Right cardiac atrium (tissue), 5 donors: ENCODE results near the gene PKP2. TPM values are rescaled to one million over a fixed set of nuclear protein-coding genes. Genes with fewer than 3 reads are reported as not detected.

Experiments
- ATAC-seq, 2 donors: fragments of 200-7000 bp; cut with Tn5 transposase; one replicate each; pipeline versions ENCODE4 v1.8.0 to v1.9.1; 2020; ENCODE audit warnings: moderate library complexity in 2 of 2, mild to moderate bottlenecking in 1 of 2
- DNase-seq, 3 donors: peaks; one replicate each; pipeline ENCODE4 v3.0.0-alpha.2; 2020
- H3K27ac ChIP-seq: one replicate; pipeline ENCODE4 v1.5.1; 2013; ENCODE audit warnings: mild to moderate bottlenecking, low read length, control low read depth, moderate library complexity
- H3K27me3 ChIP-seq: one replicate; pipeline ENCODE4 v1.6.1; 2013; ENCODE audit not compliant: control insufficient read depth, insufficient read depth
- H3K4me1 ChIP-seq: one replicate; pipeline ENCODE4 v1.6.1; 2013; ENCODE audit warnings: low read length; ENCODE audit not compliant: control insufficient read depth, insufficient read depth
- H3K4me3 ChIP-seq: one replicate; pipeline ENCODE4 v1.5.1; 2013; ENCODE audit warnings: low read length, control low read depth
- H3K9me3 ChIP-seq: one replicate; pipeline ENCODE4 v1.6.1; 2013; ENCODE audit warnings: low read length; ENCODE audit not compliant: control insufficient read depth
- WGBS: extraction: QIAGEN DNeasy Blood & Tissue Kit; methylation state at CpG from one replicate; pipeline ENCODE4 v1.1.7; 2013; 5-methylcytosine and 5-hydroxymethylcytosine counted together
- intact Hi-C, 4 donors: fragments of 100-400 bp; cut with DNase I; formaldehyde crosslinking; loops; one replicate each; pipeline versions ENCODE4 v1.11.0 to v1.14.0; 2022 to 2023
- long read RNA-seq, 4 donors: library from polyadenylated mRNA; unstranded; transcript quantifications; one replicate each; pipeline ENCODE4 v2.0.0, GENCODE V29; 2020 to 2021
- polyA plus RNA-seq: library from polyadenylated mRNA; stranded (reverse); fragments of 200-250 nt; gene quantifications from one replicate; pipeline ENCODE4 v1.2.3, GENCODE V29; 2013
- total RNA-seq, 4 donors: library from RNA; stranded (reverse); fragmentation: NEBNext Ultra II Directional; extraction: Animal tissue kit (Norgen Biotek cat#: 25700); gene quantifications; one replicate each; pipeline ENCODE4 v1.2.1, GENCODE V29; 2021
- donor health status: healthy with polysubstance abuse.
- donor health status: DM: no; HTN: yes; CAD: no.
- donor health status: DM: no; HTN: no; CAD: no.
- donor health status: DM: no; HTN: yes; CAD: no; lungs with severe emphysema.
- donor health status: DM: yes; HTN: yes; CAD: no.

The PKP2 gene
- total RNA-seq (100 to 1,000 TPM; 147 to 374 (median 229) TPM), polyA plus RNA-seq (84.6 TPM)
- long read RNA-seq, donor 1, full-length matches to known transcripts: 378 of 540 reads
- long read RNA-seq, donor 1, partial matches to known transcripts: 130 of 540 reads
- long read RNA-seq, donor 1, other reads (novel, unspliced or antisense): 32 of 540 reads
- long read RNA-seq, donor 2, full-length matches to known transcripts: 209 of 310 reads
- long read RNA-seq, donor 2, partial matches to known transcripts: 80 of 310 reads
- long read RNA-seq, donor 2, other reads (novel, unspliced or antisense): 21 of 310 reads
- long read RNA-seq, donor 3, full-length matches to known transcripts: 696 of 888 reads
- long read RNA-seq, donor 3, partial matches to known transcripts: 143 of 888 reads
- long read RNA-seq, donor 3, other reads (novel, unspliced or antisense): 49 of 888 reads
- long read RNA-seq, donor 4, full-length matches to known transcripts: 310 of 467 reads
- long read RNA-seq, donor 4, partial matches to known transcripts: 124 of 467 reads
- long read RNA-seq, donor 4, other reads (novel, unspliced or antisense): 33 of 467 reads

GRCh38 chr12:32896432-32897280 lies at the start of gene PKP2:
PKP2 (minus strand) TSS chr12:32896777; CDS start chr12:32896731, 46 bp downstream.
- H3K27ac ChIP-seq: peak within 1 kb of the TSS; percentile 65
- ATAC-seq (peak; percentile 90 to 91), DNase-seq (peak; percentile 44 to 83 (median 80))
- intact Hi-C loops: loop anchor here in 2 of 4 donors (10.0 kb wide), 2 partner anchors 52 to 72 kb away; no protein-coding TSS in a partner anchor
- H3K4me3 ChIP-seq: peak within 1 kb of the TSS; percentile 59
- H3K27me3 ChIP-seq: no peaks in the 10 kb centered on the region
- WGBS: 1% methylated on average over 94 of the region's 94 CpGs
- H3K4me1 ChIP-seq: no peaks in the 10 kb centered on the region
- no peaks in the 10 kb centered on the region for H3K9me3 ChIP-seq

- 79% methylated on average over 6 of the region's 6 CpGs for WGBS
- DNase-seq (no peak), ATAC-seq (no peak)
- Histone ChIP-seq H3K4me3 (no peak overlapping the region), H3K27me3 (no peaks in the 10 kb centered on the region), H3K9me3 (no peaks in the 10 kb centered on the region), H3K27ac (no peak overlapping the region), H3K4me1 (no peaks in the 10 kb centered on the region)
- intact Hi-C loops: no loop called here
Observed at GRCh38 chr12:32944195-32944594, 47.6 kb upstream of the PKP2 start.

- H3K4me1 ChIP-seq: no peaks in the 10 kb centered on the region
- H3K27me3 ChIP-seq: no peaks in the 10 kb centered on the region
- no peak overlapping the region for H3K27ac ChIP-seq
- no peaks in the 10 kb centered on the region for H3K9me3 ChIP-seq
- ATAC-seq (no peak), DNase-seq (no peak)
- intact Hi-C loops: no loop called here
- no peak overlapping the region for H3K4me3 ChIP-seq
- 59% methylated on average over 3 of the region's 3 CpGs for WGBS
Observed at GRCh38 chr12:32939801-32940200, 43.2 kb upstream of the PKP2 start.

GRCh38 chr12:32926963-32927362 lies 30.4 kb upstream of the PKP2 start:
- H3K27ac ChIP-seq: no peak overlapping the region
- no peaks in the 10 kb centered on the region for H3K27me3 ChIP-seq
- H3K4me3 ChIP-seq: no peak overlapping the region
- no peaks in the 10 kb centered on the region for H3K9me3 ChIP-seq
- intact Hi-C loops: no loop called here
- ATAC-seq (no peak), DNase-seq (no peak)
- 93% methylated on average over 4 of the region's 4 CpGs for WGBS
- no peaks in the 10 kb centered on the region for H3K4me1 ChIP-seq

GRCh38 chr12:32926356-32926755 lies 29.8 kb upstream of the PKP2 start:
- DNase-seq (no peak), ATAC-seq (no peak)
- no peak overlapping the region for H3K4me3 ChIP-seq
- no peaks in the 10 kb centered on the region for H3K27me3 ChIP-seq
- no peak overlapping the region for H3K27ac ChIP-seq
- WGBS: 75% methylated on average over 1 of the region's 1 CpG
- intact Hi-C loops: no loop called here
- no peaks in the 10 kb centered on the region for H3K4me1 ChIP-seq
- H3K9me3 ChIP-seq: no peaks in the 10 kb centered on the region

- WGBS: 86% methylated on average over 8 of the region's 8 CpGs
- Histone ChIP-seq H3K4me1 (no peaks in the 10 kb centered on the region), H3K9me3 (no peaks in the 10 kb centered on the region), H3K4me3 (no peak overlapping the region), H3K27ac (no peak overlapping the region), H3K27me3 (no peaks in the 10 kb centered on the region)
- no peak for ATAC-seq
- DNase-seq: no peak
- intact Hi-C loops: loop anchor here in 1 of 4 donors (5.0 kb wide), 1 partner anchor 165 kb away; the partner anchor contains the start of gene YARS2
Observed at GRCh38 chr12:32922546-32923297, 26.1 kb upstream of the PKP2 start.

GRCh38 chr12:32921397-32921796 lies 24.8 kb upstream of the PKP2 start:
- DNase-seq: no peak
- Histone ChIP-seq H3K4me3 (no peak overlapping the region), H3K4me1 (no peaks in the 10 kb centered on the region), H3K27ac (no peak overlapping the region), H3K27me3 (no peaks in the 10 kb centered on the region), H3K9me3 (no peaks in the 10 kb centered on the region)
- no peak for ATAC-seq
- 27% methylated on average over 2 of the region's 2 CpGs for WGBS
- intact Hi-C loops: loop anchor here in 1 of 4 donors (5.0 kb wide), 1 partner anchor 164 kb away; the partner anchor contains the start of gene YARS2

GRCh38 chr12:32920506-32921085 lies 24.0 kb upstream of the PKP2 start:
- no peaks in the 10 kb centered on the region for H3K9me3 ChIP-seq
- ATAC-seq (no peak), DNase-seq (no peak)
- no peak overlapping the region for H3K27ac ChIP-seq
- H3K4me1 ChIP-seq: no peaks in the 10 kb centered on the region
- no peaks in the 10 kb centered on the region for H3K27me3 ChIP-seq
- H3K4me3 ChIP-seq: no peak overlapping the region
- intact Hi-C loops: loop anchor here in 1 of 4 donors (5.0 kb wide), 1 partner anchor 163 kb away; the partner anchor contains the start of gene YARS2
- 60% methylated on average over 8 of the region's 8 CpGs for WGBS

GRCh38 chr12:32918890-32919801 lies 22.6 kb upstream of the PKP2 start:
- Histone ChIP-seq H3K9me3 (no peaks in the 10 kb centered on the region), H3K27me3 (no peaks in the 10 kb centered on the region), H3K4me3 (no peak overlapping the region), H3K27ac (no peak overlapping the region), H3K4me1 (no peaks in the 10 kb centered on the region)
- 52% methylated on average over 11 of the region's 11 CpGs for WGBS
- no peak for DNase-seq
- ATAC-seq: peak; percentile 48 to 73
- intact Hi-C loops: loop anchor here in 3 of 4 donors (2.0 to 5.0 kb wide), 2 partner anchors 162 kb away; partner anchors contain the start of gene YARS2 (in 2 of the 3)
